Measurements from ENCODE around the gene ALDH1L2. TPM values are rescaled to one million over a fixed set of nuclear protein-coding genes. Genes with fewer than 3 reads are reported as not detected.
A peak's percentile ranks its signal among the peaks of the same experiment; 100 is the strongest.

Gene ALDH1L2
- total RNA-seq, 1 donor from 2014 or later, result 69.2 TPM

DNA sequence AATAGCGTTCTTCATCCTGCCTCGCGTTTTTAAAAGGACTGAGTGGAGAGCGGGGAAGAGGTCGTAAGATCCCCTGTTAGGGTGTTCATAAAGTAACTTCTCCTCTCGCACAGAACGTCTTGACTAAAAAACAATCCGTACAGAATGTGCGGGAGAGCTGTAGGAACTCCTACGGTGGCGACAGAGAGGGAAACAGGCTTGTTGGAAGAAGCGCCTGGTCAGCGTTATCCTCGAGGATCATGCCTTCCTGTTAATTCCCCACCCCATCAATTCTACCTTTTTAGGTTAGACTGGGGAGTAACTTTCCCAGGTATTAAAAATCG, 22.9 kb upstream of the ALDH1L2 start:
- no peak for FAIRE-seq
- Histone ChIP-seq H2AFZ (ENCODE audit: low read depth, low read length) (peak overlapping the region; percentile 90), H3K9me3 (ENCODE audit: insufficient read depth, low read depth, low read length) (no peaks in the 10 kb centered on the region), H3K27me3 (ENCODE audit: insufficient read depth, low read length) (no peaks in the 10 kb centered on the region), H4K20me1 (ENCODE audit: insufficient read depth, low read length) (peaks cover 27% of the 10 kb centered on the region), H3K79me2 (ENCODE audit: insufficient read depth, low read length) (peaks cover 45% of the 10 kb centered on the region), H3K36me3 (ENCODE audit: insufficient read depth, low read length) (peaks cover 4% of the 10 kb centered on the region), H3K9ac (ENCODE audit: low read length) (peak overlapping the region; percentile 94), H3K4me3 (ENCODE audit: insufficient read depth, low read depth, low read length) (peak overlapping the region; percentile 91), H3K4me2 (ENCODE audit: low read length) (peak overlapping the region; percentile 89), H3K4me1 (ENCODE audit: insufficient read depth, low read length) (peaks cover 11% of the 10 kb centered on the region), H3K27ac (ENCODE audit: low read depth, low read length) (peak overlapping the region; percentile 89)
- Mint-ChIP-seq H3K4me1 (ENCODE audit: low read depth, unreplicated experiment) (peaks cover 16% of the 10 kb centered on the region), H3K9me3 (ENCODE audit: unreplicated experiment) (no peaks in the 10 kb centered on the region), H3K36me3 (ENCODE audit: low read depth, unreplicated experiment) (peaks cover 4% of the 10 kb centered on the region), H3K27me3 (ENCODE audit: low read depth, unreplicated experiment) (no peaks in the 10 kb centered on the region), H3K4me3 (ENCODE audit: unreplicated experiment) (peak overlapping the region; percentile 96), H3K27ac (ENCODE audit: unreplicated experiment) (peak overlapping the region; percentile 87)
- TF ChIP-seq CTCF (IDR thresholded peaks at IDR 0.05; ENCODE audit: insufficient read depth, low read depth, low read length), result no peak
- no peak for TF ChIP-seq EZH2 (IDR thresholded peaks at IDR 0.05; ENCODE audit: insufficient read depth, low read length)
- peak; percentile 38 for DNase-seq (ENCODE audit: low read depth)

- Mint-ChIP-seq H3K9me3 (ENCODE audit: unreplicated experiment) (no peaks in the 10 kb centered on the region), H3K4me1 (ENCODE audit: low read depth, unreplicated experiment) (peaks cover 13% of the 10 kb centered on the region), H3K4me3 (ENCODE audit: unreplicated experiment) (peak overlapping the region; percentile 96), H3K27ac (ENCODE audit: unreplicated experiment) (peak overlapping the region; percentile 23), H3K27me3 (ENCODE audit: low read depth, unreplicated experiment) (no peaks in the 10 kb centered on the region), H3K36me3 (ENCODE audit: low read depth, unreplicated experiment) (no peaks in the 10 kb centered on the region)
- no peaks in the 10 kb centered on the region for H3K27me3 ChIP-seq (ENCODE audit: insufficient read depth, low read length)
- no peak for DNase-seq (ENCODE audit: low read depth)
- peak overlapping the region; percentile 90 for H2AFZ ChIP-seq (ENCODE audit: low read depth, low read length)
- H3K9me3 ChIP-seq (ENCODE audit: insufficient read depth, low read depth, low read length), result no peaks in the 10 kb centered on the region
- peak overlapping the region; percentile 89 for H3K4me2 ChIP-seq (ENCODE audit: low read length)
- peaks cover 40% of the 10 kb centered on the region for H3K79me2 ChIP-seq (ENCODE audit: insufficient read depth, low read length)
- H3K9ac ChIP-seq (ENCODE audit: low read length), result peak overlapping the region; percentile 94
- no peak overlapping the region for H3K27ac ChIP-seq (ENCODE audit: low read depth, low read length)
- no peak for TF ChIP-seq EZH2 (IDR thresholded peaks at IDR 0.05; ENCODE audit: insufficient read depth, low read length)
- no peak for TF ChIP-seq CTCF (IDR thresholded peaks at IDR 0.05; ENCODE audit: insufficient read depth, low read depth, low read length)
- no peaks in the 10 kb centered on the region for H3K36me3 ChIP-seq (ENCODE audit: insufficient read depth, low read length)
- peaks cover 11% of the 10 kb centered on the region for H3K4me1 ChIP-seq (ENCODE audit: insufficient read depth, low read length)
- H4K20me1 ChIP-seq (ENCODE audit: insufficient read depth, low read length), result peaks cover 23% of the 10 kb centered on the region
- peak overlapping the region; percentile 91 for H3K4me3 ChIP-seq (ENCODE audit: insufficient read depth, low read depth, low read length)
- FAIRE-seq, result peak; percentile 17
Observed at GRCh38 chr12:105106621-105107020, 22.4 kb upstream of the ALDH1L2 start.

GRCh38 chr12:105104762-105105161, 20.5 kb upstream of the ALDH1L2 start:
- Histone ChIP-seq H3K36me3 (ENCODE audit: insufficient read depth, low read length) (no peaks in the 10 kb centered on the region), H3K4me2 (ENCODE audit: low read length) (no peak overlapping the region), H2AFZ (ENCODE audit: low read depth, low read length) (no peak overlapping the region), H3K27ac (ENCODE audit: low read depth, low read length) (no peak overlapping the region), H4K20me1 (ENCODE audit: insufficient read depth, low read length) (peaks cover 16% of the 10 kb centered on the region), H3K27me3 (ENCODE audit: insufficient read depth, low read length) (no peaks in the 10 kb centered on the region), H3K9ac (ENCODE audit: low read length) (no peak overlapping the region), H3K9me3 (ENCODE audit: insufficient read depth, low read depth, low read length) (no peaks in the 10 kb centered on the region), H3K4me3 (ENCODE audit: insufficient read depth, low read depth, low read length) (no peak overlapping the region), H3K4me1 (ENCODE audit: insufficient read depth, low read length) (peaks cover 4% of the 10 kb centered on the region), H3K79me2 (ENCODE audit: insufficient read depth, low read length) (peaks cover 22% of the 10 kb centered on the region)
- DNase-seq (ENCODE audit: low read depth) (no peak), FAIRE-seq (no peak)
- Mint-ChIP-seq H3K4me3 (ENCODE audit: unreplicated experiment) (no peak overlapping the region), H3K27ac (ENCODE audit: unreplicated experiment) (no peak overlapping the region), H3K27me3 (ENCODE audit: low read depth, unreplicated experiment) (no peaks in the 10 kb centered on the region), H3K9me3 (ENCODE audit: unreplicated experiment) (no peaks in the 10 kb centered on the region), H3K4me1 (ENCODE audit: low read depth, unreplicated experiment) (peaks cover 13% of the 10 kb centered on the region), H3K36me3 (ENCODE audit: low read depth, unreplicated experiment) (no peaks in the 10 kb centered on the region)
- no peak for TF ChIP-seq EZH2 (IDR thresholded peaks at IDR 0.05; ENCODE audit: insufficient read depth, low read length)
- no peak for TF ChIP-seq CTCF (IDR thresholded peaks at IDR 0.05; ENCODE audit: insufficient read depth, low read depth, low read length)

Data from astrocyte (in vitro differentiated cells and primary cell).